K562 treated with DMSO at 1 percent for 48 hours (cell line): ENCODE results near the gene PAGE3. TPM values are rescaled to one million over a fixed set of nuclear protein-coding genes. Genes with fewer than 3 reads are reported as not detected.

Source experiments
- total RNA-seq: library from RNA; unstranded; fragments of 300-600 nt; gene quantifications from 2 replicates; pipeline ENCODE4 v1.2.3, GENCODE V29; 2022; ENCODE audit warnings: low replicate concordance; ENCODE audit errors: extremely low read depth

Gene PAGE3
- not detected in 2 replicates for total RNA-seq

GRCh38 chrX:55264816-55265215 is at the start of gene PAGE3:
TSS of gene PAGE3 (minus strand) at chrX:55264916. CDS start at chrX:55263903, 1,013 bp downstream.

GRCh38 chrX:55220119-55220794 is 44.5 kb downstream of the PAGE3 start, which contains the start of gene PAGE5:
TSS of gene PAGE5 (plus strand) at chrX:55220346. CDS start at chrX:55221383, 1,037 bp downstream.

Other genes with a start within 250 kb of the PAGE3 start
- gene ALAS2, start 233.9 kb downstream of the PAGE3 start, total RNA-seq = not detected in 2 replicates
- not detected in 2 replicates for gene PAGE2B, start 189.9 kb downstream of the PAGE3 start, total RNA-seq
- not detected in 2 replicates for gene PAGE2, start 175.9 kb downstream of the PAGE3 start, total RNA-seq
- not detected in 2 replicates for gene PAGE5, start 44.6 kb downstream of the PAGE3 start, total RNA-seq
- not detected in 2 replicates for gene MAGEH1, start 187.2 kb upstream of the PAGE3 start, total RNA-seq
- not detected in 2 replicates for gene USP51, start 224.9 kb upstream of the PAGE3 start, total RNA-seq